PC-3 (cell line): Measurements from ENCODE around the gene GALNT18.

Experiments
- EZH2 ChIP-seq: fragments of 300-600 bp; sonication (generic); IDR thresholded peaks from one replicate; pipeline ENCODE4 v1.6.1; 2017; ENCODE audit warnings: antibody characterized with exemption, mild to moderate bottlenecking, low read length; ENCODE audit not compliant: unreplicated experiment
- TF ChIP-seq, protein P1 (sequence below): fragments of 300-600 bp; sonication (generic); conservative IDR thresholded peaks from 2 replicates; pipeline ENCODE4 v1.5.1; 2017; ENCODE audit warnings: antibody characterized with exemption, low read depth, mild to moderate bottlenecking, low read length

DNA sequence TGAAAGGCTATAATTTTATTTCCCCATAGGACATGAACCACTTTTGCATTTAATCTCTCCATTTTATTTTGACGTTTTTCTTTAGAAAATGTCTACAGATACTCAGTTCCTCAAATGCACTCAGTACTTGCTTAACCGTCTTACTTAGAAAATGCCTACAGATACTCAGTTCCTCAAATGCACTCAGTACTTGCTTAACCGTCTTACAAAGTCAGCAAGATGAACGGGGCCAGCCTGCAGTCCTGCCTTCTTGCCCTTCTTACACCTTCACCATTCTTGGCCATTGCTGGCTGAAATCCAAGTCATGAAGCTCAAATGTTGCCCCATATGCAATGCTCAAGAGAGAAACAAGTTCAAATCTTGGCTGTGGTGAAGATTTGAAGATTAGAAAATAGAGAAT, 302.8 kb downstream of the GALNT18 start:
- no peak for TF ChIP-seq EZH2
- TF ChIP-seq, protein P1, sequence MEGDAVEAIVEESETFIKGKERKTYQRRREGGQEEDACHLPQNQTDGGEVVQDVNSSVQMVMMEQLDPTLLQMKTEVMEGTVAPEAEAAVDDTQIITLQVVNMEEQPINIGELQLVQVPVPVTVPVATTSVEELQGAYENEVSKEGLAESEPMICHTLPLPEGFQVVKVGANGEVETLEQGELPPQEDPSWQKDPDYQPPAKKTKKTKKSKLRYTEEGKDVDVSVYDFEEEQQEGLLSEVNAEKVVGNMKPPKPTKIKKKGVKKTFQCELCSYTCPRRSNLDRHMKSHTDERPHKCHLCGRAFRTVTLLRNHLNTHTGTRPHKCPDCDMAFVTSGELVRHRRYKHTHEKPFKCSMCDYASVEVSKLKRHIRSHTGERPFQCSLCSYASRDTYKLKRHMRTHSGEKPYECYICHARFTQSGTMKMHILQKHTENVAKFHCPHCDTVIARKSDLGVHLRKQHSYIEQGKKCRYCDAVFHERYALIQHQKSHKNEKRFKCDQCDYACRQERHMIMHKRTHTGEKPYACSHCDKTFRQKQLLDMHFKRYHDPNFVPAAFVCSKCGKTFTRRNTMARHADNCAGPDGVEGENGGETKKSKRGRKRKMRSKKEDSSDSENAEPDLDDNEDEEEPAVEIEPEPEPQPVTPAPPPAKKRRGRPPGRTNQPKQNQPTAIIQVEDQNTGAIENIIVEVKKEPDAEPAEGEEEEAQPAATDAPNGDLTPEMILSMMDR: no peak
